K562 (cell line): ENCODE measurements around the gene GMDS.

Experiments
- EP300 ChIP-seq: IDR thresholded peaks from 2 replicates; pipeline ENCODE4 v1.6.1; 2012; ENCODE audit warnings: low read length, improper control_type of control experiment
- HBP1 ChIP-seq: fragments of 450-650 bp; formaldehyde crosslinking; IDR thresholded peaks from 2 replicates; pipeline ENCODE4 v1.4.0; 2022; ENCODE audit warnings: missing genetic modification characterization
- KAT7 ChIP-seq: sonication (generic); formaldehyde crosslinking; IDR thresholded peaks from 2 replicates; pipeline ENCODE4 v1.8.0; 2022; ENCODE audit warnings: missing genetic modification reagents, mild to moderate bottlenecking, borderline replicate concordance
- MEIS2 ChIP-seq: fragments of 450-650 bp; IDR thresholded peaks from 2 replicates; pipeline ENCODE4 v1.6.1; 2014; ENCODE audit warnings: mild to moderate bottlenecking; ENCODE audit not compliant: partially characterized antibody
- TRIM24 ChIP-seq, 2 experiments: fragments of 450-650 bp; IDR thresholded peaks; 2 replicates each; pipeline ENCODE4 v1.6.1; 2016

GRCh38 chr6:1834646-1835516 is 410.5 kb downstream of the GMDS start:
- TF ChIP-seq HBP1 (no peak), TRIM24 (IDR thresholded peaks at IDR 0.05) (no peak), MEIS2 (no peak), EP300 (no peak), KAT7 (CRISPR knock-in tag) (no peak)
